GM23248 (cell line): ENCODE measurements around the gene FAM161A.

Experiments
- EZH2 ChIP-seq: fragments of 200-600 bp; sonication (generic); IDR thresholded peaks from 2 replicates; pipeline ENCODE4 v1.6.1; 2018; ENCODE audit warnings: antibody characterized with exemption, mild to moderate bottlenecking; ENCODE audit not compliant: insufficient read depth, poor library complexity, severe bottlenecking
- EZH2phosphoT487 ChIP-seq: fragments of 200-600 bp; sonication (generic); IDR thresholded peaks from 2 replicates; pipeline ENCODE4 v1.6.1; 2018; ENCODE audit warnings: antibody characterized with exemption, moderate library complexity, mild to moderate bottlenecking, low read depth; ENCODE audit not compliant: insufficient read depth

GRCh38 chr2:61822255-61822654, 31.6 kb downstream of the FAM161A start:
- no peak for TF ChIP-seq EZH2phosphoT487
- TF ChIP-seq EZH2, result no peak
